K562 (cell line): ENCODE data around the gene SGMS1. TPM values are rescaled to one million over a fixed set of nuclear protein-coding genes. Genes with fewer than 3 reads are reported as not detected.

Experiments used
- ATAC-seq: fragments of 200-7000 bp; cut with Tn5 transposase; 3 replicates; pipeline ENCODE4 v1.9.1; 2020; ENCODE audit warnings: moderate library complexity
- BruUV-seq: library from RNA; stranded (reverse); fragments of 400-500 nt; replicated peaks from 2 replicates; lab custom pipeline; 2021; lab: Mats Ljungman, UMichigan
- CTCF ChIA-PET: fragments of 300-600 bp; formaldehyde crosslinking; extraction: SDS; loops from one replicate; lab custom pipeline; 2021; ENCODE audit warnings: low intra/inter-chr PET ratio; lab: Yijun Ruan, JAX
- POLR2A ChIA-PET: fragments of 300-600, 350-650 bp; sonication (Branson Sonifier 250); formaldehyde crosslinking; extraction: SDS; loops from one replicate; lab custom pipeline; 2021; ENCODE audit warnings: antibody characterized with exemption, inconsistent platforms; lab: Yijun Ruan, JAX
- DNase-seq, 4 experiments: peaks; one replicate each; pipeline versions ENCODE4 v3.0.0 to v3.0.0-alpha.2; 2011 to 2018; ENCODE audit warnings: low spot score in 3 of 4, mixed read lengths in 3 of 4; ENCODE audit errors: extremely low read depth in 1 of 4
- FAIRE-seq: peaks from 2 replicates; lab custom pipeline; 2011; peaks lifted over from hg19 to GRCh38; lab: Jason Lieb, UNC
- H2AFZ ChIP-seq: 2 replicates; pipeline ENCODE4 v1.6.0; 2011; ENCODE audit warnings: low read depth, low read length, control low read depth, inconsistent platforms
- H3K27ac ChIP-seq: fragments of 200-600 bp; 3 replicates; pipeline ENCODE4 v1.8.0; 2011; ENCODE audit warnings: low read depth, mild to moderate bottlenecking, control low read depth, inconsistent platforms, low read length, moderate library complexity, mixed read lengths; ENCODE audit errors: extremely low read depth
- H3K27me3 ChIP-seq, 2 experiments: fragments of 300-600 bp in 1 of 2; 2 replicates in 1 of 2; 3 replicates in 1 of 2; pipeline versions ENCODE4 v1.6.0 to v1.8.0; 2011; ENCODE audit warnings: inconsistent platforms in 2 of 2, low read length in 2 of 2, mild to moderate bottlenecking in 1 of 2, mixed read lengths in 1 of 2, moderate library complexity in 1 of 2; ENCODE audit not compliant: control insufficient read depth in 2 of 2, insufficient read depth in 2 of 2
- H3K36me3 ChIP-seq: fragments of 300-600 bp; 3 replicates; pipeline ENCODE4 v1.8.0; 2011; ENCODE audit warnings: mild to moderate bottlenecking, low read length, inconsistent platforms; ENCODE audit not compliant: control insufficient read depth, insufficient read depth
- H3K4me1 ChIP-seq, 2 experiments: fragments of 200-600 bp in 1 of 2; replicated peaks in 1 of 2; 2 replicates in 1 of 2; 3 replicates in 1 of 2; pipeline versions ENCODE4 v1.5.1 to v1.8.0; 2011; ENCODE audit warnings: inconsistent platforms in 2 of 2, low read length in 2 of 2, mild to moderate bottlenecking in 1 of 2, mixed read lengths in 1 of 2, moderate library complexity in 1 of 2; ENCODE audit not compliant: control insufficient read depth in 2 of 2, insufficient read depth in 2 of 2
- H3K4me2 ChIP-seq: 2 replicates; pipeline ENCODE4 v1.6.1; 2011; ENCODE audit warnings: low read length, control low read depth, inconsistent platforms, mixed read lengths; ENCODE audit not compliant: insufficient read depth
- H3K4me3 ChIP-seq: fragments of 200-600 bp; sonication (generic), shearing (Covaris generic); 2 replicates; pipeline ENCODE4 v1.5.1; 2016; ENCODE audit warnings: control low read depth, inconsistent platforms
- H3K79me2 ChIP-seq: fragments of 200-600 bp; 3 replicates; pipeline ENCODE4 v1.8.0; 2011; ENCODE audit warnings: low read length, inconsistent platforms; ENCODE audit not compliant: control insufficient read depth, insufficient read depth
- H3K9ac ChIP-seq, 2 experiments: 2 replicates each; pipeline versions ENCODE4 v1.6.0 to v1.6.1; 2011; ENCODE audit warnings: low read depth in 2 of 2, low read length in 2 of 2, control low read depth in 1 of 2, inconsistent platforms in 1 of 2, mild to moderate bottlenecking in 1 of 2, mixed read lengths in 1 of 2; ENCODE audit not compliant: insufficient read depth in 1 of 2
- H3K9me1 ChIP-seq: one replicate; pipeline ENCODE4 v1.6.0; 2011; ENCODE audit warnings: inconsistent platforms, mild to moderate bottlenecking, low read length, moderate library complexity; ENCODE audit not compliant: control insufficient read depth, insufficient read depth
- H3K9me3 ChIP-seq: replicated peaks from 2 replicates; pipeline ENCODE4 v1.5.1; 2011; ENCODE audit warnings: low read depth, low read length, inconsistent platforms; ENCODE audit not compliant: control insufficient read depth, insufficient read depth
- H4K20me1 ChIP-seq: replicated peaks from 2 replicates; pipeline ENCODE4 v1.6.1; 2011; ENCODE audit warnings: low read length, inconsistent platforms, mixed read lengths; ENCODE audit not compliant: control insufficient read depth, insufficient read depth
- CCNT2 ChIP-seq: IDR thresholded peaks from 2 replicates; pipeline ENCODE4 v1.6.1; 2011; ENCODE audit warnings: borderline replicate concordance, low read depth, mild to moderate bottlenecking, moderate library complexity, mixed read lengths, low read length; ENCODE audit not compliant: insufficient read length; ENCODE audit errors: extremely low read depth
- DACH1 ChIP-seq: fragments of 450-650 bp; IDR thresholded peaks from 2 replicates; pipeline ENCODE4 v1.6.1; 2018; ENCODE audit not compliant: partially characterized antibody
- ILK ChIP-seq: fragments of 450-650 bp; IDR thresholded peaks from 2 replicates; pipeline ENCODE4 v1.6.1; 2016; ENCODE audit warnings: missing genetic modification characterization, low read depth, mild to moderate bottlenecking, missing compliant biosample characterization, moderate library complexity, borderline replicate concordance
- MEIS2 ChIP-seq: fragments of 450-650 bp; IDR thresholded peaks from 2 replicates; pipeline ENCODE4 v1.6.1; 2014; ENCODE audit warnings: mild to moderate bottlenecking; ENCODE audit not compliant: partially characterized antibody
- NFYB ChIP-seq: IDR thresholded peaks from 2 replicates; pipeline ENCODE4 v1.6.1; 2011; ENCODE audit warnings: mild to moderate bottlenecking, moderate library complexity; ENCODE audit not compliant: insufficient read length; ENCODE audit errors: extremely low read depth
- NR4A1 ChIP-seq, 2 experiments: fragments of 250-450 bp in 1 of 2; fragments of 450-650 bp in 1 of 2; sonication (Bioruptor Pico) in 1 of 2; IDR thresholded peaks; 2 replicates each; pipeline versions ENCODE4 v1.4.0 to v1.6.1; 2016 to 2020; ENCODE audit warnings: mild to moderate bottlenecking in 2 of 2, missing compliant biosample characterization in 1 of 2, missing genetic modification characterization in 1 of 2, moderate library complexity in 1 of 2
- RBM14 ChIP-seq: fragments of 200-400 bp; formaldehyde crosslinking; IDR thresholded peaks from 2 replicates; pipeline ENCODE4 v1.6.1; 2018; ENCODE audit warnings: low read depth, mild to moderate bottlenecking, low read length, moderate library complexity, borderline replicate concordance; ENCODE audit not compliant: insufficient read depth
- RCOR1 ChIP-seq, 2 experiments: IDR thresholded peaks; 2 replicates each; pipeline ENCODE4 v1.6.1; 2012; ENCODE audit warnings: low read depth in 2 of 2, low read length in 2 of 2, borderline replicate concordance in 1 of 2, improper control_type of control experiment in 1 of 2
- SIN3B ChIP-seq: fragments of 450-650 bp; IDR thresholded peaks from 2 replicates; pipeline ENCODE4 v1.6.1; 2017; ENCODE audit warnings: low read depth, mild to moderate bottlenecking, moderate library complexity
- THRAP3 ChIP-seq: fragments of 450-650 bp; IDR thresholded peaks from 2 replicates; pipeline ENCODE4 v1.6.1; 2016; ENCODE audit warnings: mild to moderate bottlenecking, inconsistent platforms, borderline replicate concordance
- WHSC1 ChIP-seq: IDR thresholded peaks from one replicate; pipeline ENCODE4 v1.6.1; 2012; ENCODE audit warnings: low read length, control low read depth, inconsistent platforms
- ZNF217 ChIP-seq: sonication (generic); formaldehyde crosslinking; IDR thresholded peaks from 2 replicates; pipeline ENCODE4 v1.8.0; 2022; ENCODE audit warnings: mild to moderate bottlenecking, missing genetic modification reagents
- ZNF766 ChIP-seq: fragments of 200-800 bp; sonication (Bioruptor generic); conservative IDR thresholded peaks from 2 replicates; pipeline ENCODE4 v1.6.1; 2016; ENCODE audit warnings: missing genetic modification characterization, missing compliant biosample characterization
- WGBS: fragments of 100-300 bp; shearing (Covaris generic); methylation state at CpG from one replicate; pipeline ENCODE4 v1.1.6; 2016; ENCODE audit warnings: low coverage, mixed read lengths; ENCODE audit not compliant: insufficient coverage; ENCODE audit errors: missing lambda C conversion rate; 5-methylcytosine and 5-hydroxymethylcytosine counted together
- in situ Hi-C: fragments of 300-500 bp; cut with MboI; formaldehyde crosslinking; loops from 4 replicates; pipeline ENCODE4 v1.15.0; 2018; ENCODE audit warnings: inconsistent platforms, mixed read lengths
- intact Hi-C: fragments of 100-400 bp; cut with micrococcal nuclease; formaldehyde crosslinking; loops from 2 replicates; pipeline ENCODE4 v1.14.2; 2022
- polyA plus RNA-seq, 8 experiments: library from polyadenylated mRNA; depleted of rRNA in 4 of 8; stranded (reverse) in 5 of 8; unstranded in 3 of 8; fragments of >200 nt; fragmentation: Nextera tagmentation in 2 of 8; fragmentation: Illumina TruSeq in 1 of 8; extraction: Ambion mirVana in 2 of 8; extraction: Trizol in 1 of 8; gene quantifications; 2 replicates each; pipeline versions ENCODE4 v1.2.1 to v1.2.3, GENCODE V29; 2011 to 2014; ENCODE audit warnings: inconsistent platforms in 1 of 8, missing spikeins in 1 of 8
- total RNA-seq, 7 experiments: library from RNA; depleted of rRNA in 6 of 7; stranded (reverse); fragments of >200 nt in 6 of 7; fragmentation: Illumina TruSeq in 2 of 7; extraction: Trizol in 2 of 7; gene quantifications; 2 replicates each; pipeline versions ENCODE4 v1.2.1 to v1.2.3, GENCODE V29; 2011 to 2021; ENCODE audit warnings: low replicate concordance in 1 of 7
- TF ChIP-seq, protein P1 (sequence below): sonication (generic); formaldehyde crosslinking; IDR thresholded peaks from 2 replicates; pipeline ENCODE4 v1.9.0; 2022; ENCODE audit warnings: mild to moderate bottlenecking, missing genetic modification reagents
- TF ChIP-seq, protein P2 (sequence below): sonication (generic); formaldehyde crosslinking; IDR thresholded peaks from 2 replicates; pipeline ENCODE4 v1.8.1; 2023; ENCODE audit warnings: mild to moderate bottlenecking, missing genetic modification reagents

The SGMS1 gene
- total and polyA plus RNA-seq, 9 of the 15 experiments (the other 6 are each of a cell fraction or from before 2014, with no cell fraction given) = 22.6 to 232 (median 82.2) TPM

DNA sequence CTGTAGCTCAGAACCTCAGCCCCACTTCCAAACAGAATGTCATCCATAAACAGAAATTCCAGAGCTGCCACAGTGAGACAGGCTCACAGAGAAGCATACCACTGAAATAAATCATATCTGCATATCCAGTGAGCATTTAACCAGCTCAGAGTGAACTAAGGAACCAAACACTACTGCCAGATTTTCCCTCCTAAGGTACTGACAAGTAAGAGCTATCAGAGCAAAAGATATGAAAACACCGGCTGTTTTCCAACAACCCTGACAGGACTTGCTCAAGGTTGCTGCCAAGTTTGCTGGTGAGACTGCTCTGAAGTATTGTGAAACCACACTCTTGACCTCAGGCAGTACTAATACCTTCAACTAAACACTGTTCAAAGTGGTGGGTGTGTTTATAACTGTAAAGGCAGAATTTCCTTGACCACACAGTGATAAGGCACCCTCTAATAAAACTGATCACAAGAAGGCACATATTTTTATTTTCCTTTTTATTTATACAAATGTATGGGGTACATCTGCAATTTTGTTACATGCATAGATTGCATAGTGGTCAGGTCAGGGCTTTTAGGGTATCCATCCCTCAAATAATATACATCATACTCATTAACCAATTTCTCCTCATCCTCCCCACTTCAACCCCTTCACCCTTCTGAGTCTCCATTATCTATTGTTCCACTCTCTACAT lies 18.3 kb downstream of the SGMS1 start:
- FAIRE-seq = peak; percentile 63
- ATAC-seq = peak; percentile 68
- Histone ChIP-seq H3K4me3 (no peak overlapping the region), H3K27ac (peak overlapping the region; percentile 36; the same call in 1 of the 3 replicates), H4K20me1 (peaks cover 24% of the 10 kb centered on the region; the same call in 1 of the 2 replicates), H3K9me1 (no peaks in the 10 kb centered on the region), H3K9me3 (no peaks in the 10 kb centered on the region), H3K27me3 (no peaks in the 10 kb centered on the region), H3K4me2 (no peak overlapping the region), H3K9ac (no peak overlapping the region), H3K36me3 (peaks cover 5% of the 10 kb centered on the region; the same call in 2 of the 3 replicates), H3K79me2 (peaks cover 98% of the 10 kb centered on the region), H2AFZ (no peak overlapping the region), H3K4me1 (peaks cover 14 to 63% of the 10 kb centered on the region in 2 experiments)
- no TSS peak for BruUV-seq
- in situ Hi-C loops (no loop called here), intact Hi-C loops (no loop called here)
- ChIA-PET CTCF (no interaction called here), POLR2A (interaction anchor here (0.7 to 5.4 kb wide), 9 partner anchors 8 to 50 kb away, joined by 3 to 32 read pairs (median 5); no protein-coding TSS in a partner anchor)
- peak in 1 of 4 experiments; percentile 69 for DNase-seq
- 0% methylated on average over 1 of the region's 1 CpG for WGBS
- no peak for TF ChIP-seq ILK (tag)
- TF ChIP-seq, protein P1, sequence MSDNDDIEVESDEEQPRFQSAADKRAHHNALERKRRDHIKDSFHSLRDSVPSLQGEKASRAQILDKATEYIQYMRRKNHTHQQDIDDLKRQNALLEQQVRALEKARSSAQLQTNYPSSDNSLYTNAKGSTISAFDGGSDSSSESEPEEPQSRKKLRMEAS (CRISPR knock-in tag) = no peak
- no peak for TF ChIP-seq ZNF217
- peak; percentile 31 for TF ChIP-seq DACH1
- TF ChIP-seq CCNT2 = no peak
- TF ChIP-seq WHSC1 = no peak
- TF ChIP-seq NFYB = no peak
- no peak for TF ChIP-seq RBM14
- no peak for TF ChIP-seq THRAP3
- 0 out of 4 replicates have a peak, but pooled peaks of 1 of the 2 experiments have one; percentile 42 for TF ChIP-seq RCOR1 (IDR thresholded peaks at IDR 0.05; ENCODE audit: borderline replicate concordance in 1 of 2, low read depth in 2 of 2, low read length in 2 of 2)
- TF ChIP-seq, protein P2, sequence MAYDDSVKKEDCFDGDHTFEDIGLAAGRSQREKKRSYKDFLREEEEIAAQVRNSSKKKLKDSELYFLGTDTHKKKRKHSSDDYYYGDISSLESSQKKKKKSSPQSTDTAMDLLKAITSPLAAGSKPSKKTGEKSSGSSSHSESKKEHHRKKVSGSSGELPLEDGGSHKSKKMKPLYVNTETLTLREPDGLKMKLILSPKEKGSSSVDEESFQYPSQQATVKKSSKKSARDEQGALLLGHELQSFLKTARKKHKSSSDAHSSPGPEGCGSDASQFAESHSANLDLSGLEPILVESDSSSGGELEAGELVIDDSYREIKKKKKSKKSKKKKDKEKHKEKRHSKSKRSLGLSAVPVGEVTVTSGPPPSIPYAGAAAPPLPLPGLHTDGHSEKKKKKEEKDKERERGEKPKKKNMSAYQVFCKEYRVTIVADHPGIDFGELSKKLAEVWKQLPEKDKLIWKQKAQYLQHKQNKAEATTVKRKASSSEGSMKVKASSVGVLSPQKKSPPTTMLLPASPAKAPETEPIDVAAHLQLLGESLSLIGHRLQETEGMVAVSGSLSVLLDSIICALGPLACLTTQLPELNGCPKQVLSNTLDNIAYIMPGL = no peak
- TF ChIP-seq NR4A1 (CRISPR knock-in tag; IDR thresholded peaks at IDR 0.05) = no peak
- no peak for TF ChIP-seq NR4A1 (tag; IDR thresholded peaks at IDR 0.05)
- no peak for TF ChIP-seq SIN3B
- TF ChIP-seq MEIS2 = peak; percentile 62
- 0 out of 2 replicates have a peak, but pooled peaks have one; percentile 28 for TF ChIP-seq ZNF766 (CRISPR knock-in tag)
